AG20443 (cell line): ENCODE data around the gene CALM1.

Experiments used
- DNase-seq: peaks from one replicate; pipeline ENCODE4 v3.0.0; 2012; ENCODE audit warnings: low spot score, mixed read lengths

The CALM1 gene

GRCh38 chr14:90396341-90397339 is at the start of gene CALM1:
CALM1 (plus strand) TSS chr14:90397029; CDS start chr14:90397231, 202 bp downstream.
- DNase-seq, result peak; percentile 97

DNA sequence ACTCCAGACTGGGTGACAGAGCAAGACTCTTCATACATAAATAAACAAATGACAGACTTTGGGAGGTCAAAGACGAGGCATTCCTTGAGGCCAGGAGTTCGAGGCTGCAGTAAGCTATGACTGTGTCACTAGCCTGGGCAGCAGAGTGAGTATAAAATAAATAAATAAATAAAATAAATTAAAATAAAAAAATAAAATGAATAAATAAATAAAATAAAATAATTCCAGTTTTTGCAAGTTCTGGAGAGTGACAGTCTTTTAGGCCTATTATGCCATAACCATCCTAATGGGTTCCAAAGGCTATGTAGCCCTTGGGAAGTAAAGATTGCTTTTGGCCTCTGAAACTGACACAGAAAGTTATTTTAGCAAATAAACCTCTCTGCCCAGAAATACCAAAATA is 48.6 kb upstream of the CALM1 start:
- DNase-seq, result no peak

DNA sequence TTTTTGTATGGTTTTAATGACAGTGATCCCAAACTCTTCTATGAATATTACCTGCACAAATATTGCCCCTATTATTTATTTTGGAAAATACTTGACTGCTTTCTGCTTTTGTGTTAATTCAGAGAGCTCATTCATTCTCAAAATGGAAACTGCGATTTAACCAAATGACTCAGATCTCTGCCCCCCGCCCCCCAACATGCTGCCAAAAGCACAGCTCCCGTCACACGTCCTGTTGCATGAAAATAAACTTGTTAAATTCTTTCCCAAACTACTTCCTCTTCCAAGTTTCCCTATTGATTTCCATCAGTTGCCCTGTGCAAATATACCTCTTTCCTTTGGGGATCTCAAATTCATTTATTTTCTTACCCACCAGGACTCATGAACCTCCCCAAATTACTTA is 47.1 kb upstream of the CALM1 start:
- DNase-seq, result no peak

DNA sequence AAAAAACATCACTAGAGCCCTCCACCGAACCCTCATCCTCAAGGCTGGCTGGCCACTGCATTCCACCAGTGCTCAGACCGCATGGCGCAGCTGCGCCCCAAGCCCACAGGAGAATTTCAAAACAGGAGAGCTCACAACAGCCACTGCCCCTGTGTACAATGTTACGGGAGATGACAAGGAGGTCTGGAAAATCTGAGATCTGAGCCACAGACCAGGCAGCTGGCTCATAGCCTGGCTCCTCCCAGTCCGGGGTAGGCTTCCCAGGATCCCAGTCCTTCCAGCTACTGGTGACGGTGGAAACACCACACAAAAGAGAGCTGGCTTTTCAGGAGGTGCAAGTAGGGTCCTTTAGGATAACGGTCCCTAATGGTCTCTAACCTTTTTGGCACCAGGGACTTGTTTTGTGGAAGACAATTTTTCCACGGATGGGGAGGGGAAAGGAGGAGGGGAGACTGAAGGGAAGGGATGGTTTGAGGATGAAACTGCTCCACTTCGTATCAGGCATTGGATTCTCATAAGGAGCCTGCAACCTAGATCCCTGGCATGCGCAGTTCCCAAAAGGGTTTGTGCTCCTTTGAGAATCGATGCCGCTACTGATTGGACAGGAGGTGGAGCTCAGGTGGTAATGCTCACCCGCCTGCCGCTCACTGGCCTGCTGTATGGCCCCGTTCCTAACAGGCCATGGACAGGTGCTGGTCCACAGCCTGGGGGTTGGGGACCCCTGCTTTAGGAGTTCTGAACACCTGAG is 42.1 kb upstream of the CALM1 start:
- DNase-seq, result no peak

- peak; percentile 23 for DNase-seq
Observed at GRCh38 chr14:90355540-90356518, 41.0 kb upstream of the CALM1 start.

DNA sequence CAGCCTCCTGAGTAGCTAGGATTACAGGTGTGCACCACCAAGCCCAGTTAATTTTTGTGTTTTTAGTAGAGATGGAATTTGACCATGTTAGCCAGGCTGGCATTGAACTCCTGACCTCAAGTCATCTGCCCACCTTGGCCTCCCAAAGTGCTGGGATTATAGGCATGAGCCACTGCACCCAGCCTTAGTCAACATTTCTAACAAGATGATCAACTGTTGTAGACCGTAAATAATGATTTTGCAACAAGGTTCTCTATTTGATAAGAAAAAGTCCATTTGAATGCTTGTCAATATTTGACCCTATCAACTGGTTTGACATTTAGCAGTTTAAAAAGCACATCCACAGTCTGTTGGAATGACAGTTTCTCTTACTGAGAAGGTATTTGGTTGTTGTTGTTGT is 39.9 kb upstream of the CALM1 start:
- no peak for DNase-seq

DNA sequence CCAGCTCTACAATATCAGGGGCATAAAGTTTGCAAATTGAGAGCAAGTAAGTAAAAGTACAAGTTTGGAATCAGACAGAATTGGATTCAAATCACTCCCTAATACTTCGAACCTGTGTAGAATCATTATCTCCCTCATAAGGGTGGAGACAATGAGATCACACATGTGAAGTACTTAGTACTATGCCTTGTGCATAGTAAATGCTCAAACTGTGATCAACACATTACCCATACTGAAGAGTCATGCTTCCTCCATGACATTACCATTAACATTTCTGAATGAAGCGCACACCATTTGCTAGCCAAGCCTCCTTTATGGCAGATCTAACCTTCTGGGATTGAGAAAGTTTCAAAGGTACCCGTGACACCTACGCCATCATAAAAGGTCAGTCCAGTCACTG is 38.5 kb upstream of the CALM1 start:
- DNase-seq, result no peak

DNA sequence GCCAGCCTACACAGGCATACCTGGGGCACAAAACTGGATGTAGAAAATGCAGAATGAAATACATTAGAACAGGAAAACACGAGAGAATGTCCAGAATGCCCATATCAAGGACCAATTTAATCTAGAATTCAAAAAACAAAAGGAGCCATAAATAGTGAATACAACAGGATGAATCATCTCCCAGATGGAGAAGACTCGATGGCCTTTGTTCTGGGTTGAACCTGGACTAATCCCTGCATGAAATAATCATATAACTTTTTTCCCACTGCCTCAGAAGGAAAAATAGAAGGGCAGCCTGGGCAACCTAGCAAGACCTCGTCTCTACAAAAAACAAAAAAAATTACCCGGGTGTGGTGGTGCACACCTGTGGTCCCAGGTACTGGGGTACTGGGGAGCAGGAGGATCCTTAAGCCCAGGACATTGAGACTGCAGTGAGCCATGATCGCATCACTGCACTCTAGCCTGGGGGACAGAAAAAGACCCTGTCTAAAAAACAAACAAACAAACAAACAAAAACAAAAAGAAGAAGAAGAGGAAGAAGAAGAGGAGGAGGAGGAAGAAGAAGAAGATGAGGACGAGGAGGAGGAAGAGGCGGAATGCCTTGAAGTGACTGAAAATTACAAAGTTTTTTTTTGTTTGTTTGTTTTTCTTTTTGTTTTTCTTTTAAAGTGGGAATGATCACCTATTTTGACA is 34.8 kb upstream of the CALM1 start:
- no peak for DNase-seq

DNA sequence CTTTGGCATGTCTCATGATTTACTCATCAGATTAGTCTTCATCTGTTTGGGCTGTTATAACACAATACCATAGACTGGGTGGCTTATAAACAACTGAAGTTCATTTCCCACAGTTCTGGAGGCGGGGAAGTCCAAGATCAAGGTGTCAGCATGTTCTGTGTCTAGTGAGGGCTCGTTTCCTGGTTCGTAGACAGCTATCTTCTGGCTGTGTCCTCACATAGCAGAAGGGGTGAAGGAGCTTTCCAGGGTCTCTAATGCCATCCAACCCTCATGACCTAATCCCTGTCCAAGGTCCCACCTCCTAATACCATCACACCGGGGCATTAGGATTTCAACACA is 34.3 kb upstream of the CALM1 start:
- no peak for DNase-seq

GRCh38 chr14:90368946-90369721 is 27.7 kb upstream of the CALM1 start:
- peak; percentile 48 for DNase-seq

DNA sequence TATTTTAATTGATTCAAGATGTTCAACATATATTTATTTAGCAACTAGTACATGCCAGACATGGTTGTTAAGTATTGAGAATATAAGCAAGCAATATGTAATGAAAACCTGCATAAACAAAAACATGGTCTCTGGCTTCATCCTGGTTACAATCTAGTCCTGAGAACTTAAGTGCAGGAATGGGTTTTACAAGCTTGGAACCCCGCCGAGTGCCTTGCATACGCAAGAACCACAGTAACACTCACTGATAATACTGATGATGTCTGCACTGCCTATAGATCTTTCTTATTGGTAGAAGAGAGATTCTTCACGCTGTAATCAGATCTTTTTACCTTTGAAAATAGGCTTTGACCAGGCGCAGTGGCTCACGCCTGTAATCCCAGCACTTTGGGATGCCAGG is 22.9 kb upstream of the CALM1 start:
- no peak for DNase-seq

GRCh38 chr14:90374813-90375212 is 22.0 kb upstream of the CALM1 start:
- no peak for DNase-seq

DNA sequence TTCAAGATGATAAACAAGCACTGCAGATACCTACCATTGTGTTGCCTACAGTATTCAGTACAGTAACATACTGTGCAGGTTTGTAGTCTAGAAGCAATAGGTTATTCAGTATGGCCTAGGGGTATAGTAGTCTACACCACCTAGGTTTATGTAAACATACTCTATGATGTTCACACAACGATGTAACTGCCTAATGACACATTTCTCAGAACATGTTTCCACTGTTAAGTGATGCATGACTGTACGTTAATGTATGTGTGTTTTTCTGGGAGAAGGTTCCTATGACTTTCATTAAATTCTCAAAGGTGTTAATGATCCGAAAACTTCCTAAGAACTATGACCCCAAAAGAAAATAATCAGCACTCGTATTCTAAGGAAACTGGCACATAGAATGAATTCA is 20.9 kb upstream of the CALM1 start:
- DNase-seq, result no peak

DNA sequence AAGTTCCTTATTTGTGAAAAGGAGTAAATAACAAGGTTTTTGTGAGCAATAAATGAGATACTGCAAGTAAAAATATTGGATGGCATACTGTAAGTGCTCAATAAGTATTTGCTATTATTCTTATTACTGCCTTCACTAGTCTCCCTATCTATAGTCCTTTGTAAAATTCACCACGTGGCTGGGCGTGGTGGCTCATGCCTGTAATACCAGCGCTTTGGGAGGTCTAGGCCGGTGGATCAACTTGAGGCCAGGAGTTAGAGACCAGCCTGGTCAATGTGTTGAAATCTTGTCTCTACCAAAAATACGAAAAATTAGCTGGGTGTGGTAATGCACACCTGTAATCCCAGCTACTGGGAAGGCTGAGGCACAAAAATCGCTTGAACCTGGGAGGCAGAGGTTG is 18.6 kb upstream of the CALM1 start:
- DNase-seq, result no peak

DNA sequence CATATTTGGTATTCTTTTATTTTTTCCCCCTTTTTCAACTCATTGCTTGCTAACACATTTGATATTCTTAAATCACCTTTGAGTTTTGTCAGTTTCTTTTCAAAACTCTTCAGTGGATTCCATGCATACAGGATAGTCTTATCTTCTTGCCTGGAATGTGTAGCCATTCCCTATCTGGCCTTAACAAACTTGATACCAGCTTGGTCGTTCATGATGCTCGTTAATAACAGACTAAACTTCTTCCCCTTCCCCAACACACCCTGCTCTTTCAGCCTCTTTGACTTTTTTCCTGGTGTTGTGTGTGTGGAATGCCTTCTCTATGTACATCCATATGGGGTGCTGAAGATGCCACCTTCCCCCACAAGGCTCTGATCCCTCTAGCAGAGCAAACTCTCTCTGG is 17.7 kb upstream of the CALM1 start:
- no peak for DNase-seq

- no peak for DNase-seq
Observed at GRCh38 chr14:90381011-90381786, 15.6 kb upstream of the CALM1 start.

DNA sequence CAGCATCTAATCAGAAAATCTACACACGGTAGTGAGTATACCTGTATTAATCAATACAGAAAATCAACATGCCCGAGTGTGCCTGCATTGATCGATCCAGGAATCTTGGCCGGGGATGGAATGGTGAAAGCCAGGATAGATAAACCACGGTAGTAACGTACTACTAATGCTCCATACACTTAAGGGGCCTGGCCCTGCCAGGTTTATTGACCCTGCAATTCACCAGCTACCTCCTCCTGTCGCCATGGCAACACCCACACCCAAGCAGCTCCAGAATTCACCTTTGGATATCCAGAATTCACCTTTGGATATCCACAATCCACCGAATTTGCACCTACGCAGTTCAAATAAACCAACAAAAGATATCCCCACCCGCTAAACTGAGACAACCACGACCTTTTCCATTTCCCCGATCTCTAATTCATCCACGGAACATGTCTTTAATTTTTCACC is 14.8 kb upstream of the CALM1 start:
- no peak for DNase-seq

DNA sequence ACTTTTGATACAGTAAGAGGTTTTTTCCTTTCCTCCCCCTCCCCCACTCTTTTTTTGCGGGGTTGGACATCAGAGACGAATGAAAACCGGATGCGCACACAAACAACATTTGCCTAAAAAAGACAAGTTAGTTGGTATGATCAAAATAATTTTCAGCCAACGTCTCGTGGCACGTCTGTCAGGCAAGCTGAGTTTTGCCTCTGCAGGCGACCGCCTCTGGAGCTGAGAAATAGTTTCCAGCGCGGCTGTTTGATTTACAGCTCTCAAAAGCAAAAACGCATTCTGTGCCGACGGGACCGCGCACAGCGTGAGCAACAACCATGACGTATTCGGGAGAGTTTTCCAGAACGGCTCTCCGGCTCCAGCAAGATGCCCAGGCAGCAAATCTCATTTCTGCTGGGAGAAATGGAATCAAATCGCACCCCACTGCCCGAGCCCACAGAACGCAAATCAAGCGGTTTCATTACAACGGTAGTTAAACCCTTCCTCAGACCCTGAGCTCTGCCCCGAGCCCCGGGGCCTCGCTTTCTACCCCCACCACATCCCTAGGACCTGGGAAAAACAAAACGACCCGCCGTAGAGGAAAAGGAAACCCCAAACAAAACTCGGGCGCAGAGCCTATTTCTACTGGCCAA is 14.2 kb upstream of the CALM1 start:
- peak; percentile 80 for DNase-seq

- DNase-seq, result peak; percentile 98
Observed at GRCh38 chr14:90383126-90383730, 13.6 kb upstream of the CALM1 start.
